Measurements from ENCODE around the gene PARD3.

GRCh38 chr10:34589275-34589674, 225.8 kb downstream of the PARD3 start:
- TF ChIP-seq CTCF (IDR thresholded peaks at IDR 0.05), result no peak
- TF ChIP-seq POLR2A (IDR thresholded peaks at IDR 0.05), result no peak
